Activated B cell treated with CpG ODN at 0.5 μM for 24 hours (primary cell): ENCODE data around the gene CYS1. TPM values are rescaled to one million over a fixed set of nuclear protein-coding genes. Genes with fewer than 3 reads are reported as not detected.

Experiments
- ATAC-seq: fragments of 200-7000 bp; cut with Tn5 transposase; one replicate; pipeline ENCODE4 v1.10.0; 2021; ENCODE audit warnings: low read depth, mild to moderate bottlenecking, moderate library complexity
- CTCF ChIA-PET: fragments of 350-600 bp; sonication (Branson Sonifier 250); formaldehyde crosslinking; loops from one replicate; lab custom pipeline; 2021; ENCODE audit warnings: antibody characterized with exemption; lab: Charles Lee
- POLR2A ChIA-PET: fragments of 350-600 bp; sonication (Branson Sonifier 250); formaldehyde crosslinking; loops from one replicate; lab custom pipeline; 2021; ENCODE audit warnings: antibody characterized with exemption; lab: Charles Lee
- DNase-seq: peaks from one replicate; pipeline ENCODE4 v3.0.0; 2022
- H3K27ac Mint-ChIP-seq: one replicate; pipeline ENCODE4 v1.8.0; 2020; ENCODE audit warnings: mixed read lengths
- H3K27me3 Mint-ChIP-seq: one replicate; pipeline ENCODE4 v1.8.0; 2021; ENCODE audit warnings: mixed read lengths
- H3K36me3 Mint-ChIP-seq: one replicate; pipeline ENCODE4 v1.8.0; 2021; ENCODE audit warnings: low read depth, mixed read lengths
- H3K4me1 Mint-ChIP-seq: one replicate; pipeline ENCODE4 v1.8.0; 2021; ENCODE audit warnings: mixed read lengths
- H3K4me3 Mint-ChIP-seq: one replicate; pipeline ENCODE4 v1.8.0; 2020; ENCODE audit warnings: mild to moderate bottlenecking, mixed read lengths
- H3K9me3 Mint-ChIP-seq: one replicate; pipeline ENCODE4 v1.8.0; 2020; ENCODE audit warnings: mixed read lengths
- intact Hi-C: fragments of 100-400 bp; cut with micrococcal nuclease; formaldehyde crosslinking; loops from one replicate; pipeline ENCODE4 v1.15.1; 2024
- total RNA-seq: library from RNA; stranded (reverse); gene quantifications from 2 replicates; pipeline ENCODE4 v1.2.3, GENCODE V29; 2022
- TF ChIP-seq, protein P1 (sequence below): fragments of 200-600 bp; IDR thresholded peaks from one replicate; pipeline ENCODE4 v1.8.0; 2022; ENCODE audit warnings: antibody characterized with exemption, mild to moderate bottlenecking

Gene CYS1
- total RNA-seq, 1 donor from 2014 or later, result 0.42 TPM

DNA sequence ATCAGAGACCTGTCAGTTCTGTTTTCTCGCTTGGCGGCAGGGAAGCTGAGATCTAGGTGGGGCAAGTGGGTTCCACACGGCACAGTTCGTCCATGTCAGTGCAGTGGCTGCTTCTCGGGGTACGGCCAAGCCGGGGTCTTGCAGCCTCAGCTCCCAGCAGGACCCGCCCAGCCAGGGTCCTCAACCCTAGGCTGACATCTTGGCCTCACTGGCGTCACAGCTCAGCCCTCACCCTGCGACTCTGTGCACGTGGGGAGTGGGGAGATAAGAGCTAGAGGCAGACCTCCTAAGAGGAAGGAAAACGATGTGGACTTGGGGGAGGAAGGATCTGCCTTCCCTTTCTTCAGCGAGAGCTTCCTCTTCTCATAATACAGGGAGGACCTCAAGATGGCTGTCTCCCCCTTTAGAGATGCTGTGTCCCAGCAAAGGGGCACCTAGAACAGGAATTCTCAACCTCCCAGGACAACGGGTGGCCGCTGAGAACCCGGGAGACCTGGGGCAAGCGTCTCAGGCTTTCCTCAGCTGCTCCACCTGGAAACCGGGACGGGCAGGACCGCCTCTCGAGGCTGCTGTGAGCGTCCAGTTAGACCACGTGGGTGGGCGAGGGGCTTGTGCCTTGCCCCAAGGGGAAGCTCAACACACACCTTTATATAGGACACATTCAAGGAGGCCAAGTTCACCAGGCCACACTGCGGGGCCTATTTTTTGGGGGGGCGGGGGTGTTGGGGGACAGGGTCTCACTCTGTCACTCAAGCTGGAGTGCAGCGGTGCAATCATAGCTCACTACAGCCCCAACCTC, 60.4 kb downstream of the CYS1 start:
- no peaks in the 10 kb centered on the region for H3K36me3 Mint-ChIP-seq
- peaks cover 3% of the 10 kb centered on the region for H3K9me3 Mint-ChIP-seq
- CTCF ChIA-PET, result interaction anchor here (0.7 kb wide), 1 partner anchor 36 kb away, joined by 3 read pairs; no protein-coding TSS in a partner anchor
- DNase-seq (no peak), ATAC-seq (no peak)
- H3K27ac Mint-ChIP-seq, result no peak overlapping the region
- H3K4me3 Mint-ChIP-seq, result no peak overlapping the region
- POLR2A ChIA-PET, result no interaction called here
- TF ChIP-seq, protein P1, sequence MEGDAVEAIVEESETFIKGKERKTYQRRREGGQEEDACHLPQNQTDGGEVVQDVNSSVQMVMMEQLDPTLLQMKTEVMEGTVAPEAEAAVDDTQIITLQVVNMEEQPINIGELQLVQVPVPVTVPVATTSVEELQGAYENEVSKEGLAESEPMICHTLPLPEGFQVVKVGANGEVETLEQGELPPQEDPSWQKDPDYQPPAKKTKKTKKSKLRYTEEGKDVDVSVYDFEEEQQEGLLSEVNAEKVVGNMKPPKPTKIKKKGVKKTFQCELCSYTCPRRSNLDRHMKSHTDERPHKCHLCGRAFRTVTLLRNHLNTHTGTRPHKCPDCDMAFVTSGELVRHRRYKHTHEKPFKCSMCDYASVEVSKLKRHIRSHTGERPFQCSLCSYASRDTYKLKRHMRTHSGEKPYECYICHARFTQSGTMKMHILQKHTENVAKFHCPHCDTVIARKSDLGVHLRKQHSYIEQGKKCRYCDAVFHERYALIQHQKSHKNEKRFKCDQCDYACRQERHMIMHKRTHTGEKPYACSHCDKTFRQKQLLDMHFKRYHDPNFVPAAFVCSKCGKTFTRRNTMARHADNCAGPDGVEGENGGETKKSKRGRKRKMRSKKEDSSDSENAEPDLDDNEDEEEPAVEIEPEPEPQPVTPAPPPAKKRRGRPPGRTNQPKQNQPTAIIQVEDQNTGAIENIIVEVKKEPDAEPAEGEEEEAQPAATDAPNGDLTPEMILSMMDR, result no peak
- intact Hi-C loops, result no loop called here
- H3K27me3 Mint-ChIP-seq, result peaks cover 14% of the 10 kb centered on the region
- H3K4me1 Mint-ChIP-seq, result no peaks in the 10 kb centered on the region

DNA sequence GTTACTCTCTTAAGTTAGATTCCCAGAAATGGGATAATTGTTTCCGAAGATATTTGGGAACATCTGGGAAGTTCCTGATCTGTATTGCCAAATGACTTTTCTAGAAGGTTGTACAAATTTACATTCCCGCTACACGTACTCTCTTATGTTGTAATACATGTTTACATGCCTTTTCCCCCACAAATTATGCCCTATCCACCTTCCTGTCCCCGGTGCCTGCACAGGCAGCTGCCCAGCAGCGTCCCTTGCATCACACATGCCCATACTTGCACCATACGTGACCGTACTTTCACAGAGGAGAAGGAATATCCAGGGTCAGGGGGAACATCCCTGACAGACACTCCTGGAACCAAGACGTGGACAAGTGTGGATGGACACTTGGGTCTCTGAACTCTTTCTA, 61.0 kb downstream of the CYS1 start:
- Mint-ChIP-seq H3K36me3 (no peaks in the 10 kb centered on the region), H3K4me3 (no peak overlapping the region), H3K9me3 (peaks cover 3% of the 10 kb centered on the region), H3K27me3 (peaks cover 14% of the 10 kb centered on the region), H3K4me1 (no peaks in the 10 kb centered on the region), H3K27ac (no peak overlapping the region)
- intact Hi-C loops, result no loop called here
- DNase-seq (no peak), ATAC-seq (no peak)
- ChIA-PET CTCF (interaction anchor here (1.4 kb wide), 1 partner anchor 35 kb away, joined by 3 read pairs; no protein-coding TSS in a partner anchor), POLR2A (no interaction called here)
- TF ChIP-seq, protein P1, result no peak

DNA sequence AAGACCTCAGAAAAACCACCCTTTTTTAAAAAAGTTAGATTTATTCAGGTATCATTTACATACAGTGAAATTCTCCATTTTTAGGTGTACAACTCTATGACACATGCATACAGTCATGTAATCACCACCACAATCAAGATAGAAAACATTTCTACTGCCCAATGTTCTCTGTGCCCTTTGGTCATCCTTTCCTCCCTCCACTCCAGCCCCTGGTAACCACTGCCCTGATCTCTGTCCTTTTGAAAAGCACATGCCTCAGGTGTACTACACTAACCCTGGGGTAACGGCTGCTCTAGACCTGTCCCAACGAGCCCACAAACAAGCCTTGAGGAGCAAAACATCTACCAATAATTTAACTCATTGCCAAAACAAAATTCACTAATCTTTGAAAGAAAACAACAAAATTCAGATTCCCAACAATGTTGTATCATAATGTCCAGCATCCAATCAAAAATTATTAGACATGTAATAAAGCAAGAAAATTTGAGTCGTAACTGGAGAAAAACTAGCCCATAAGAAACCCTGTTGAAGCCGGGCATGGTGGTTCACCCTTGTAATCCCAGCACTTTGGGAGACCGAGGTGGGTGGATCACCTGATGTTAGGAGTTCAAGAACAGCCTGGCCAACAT, 62.8 kb downstream of the CYS1 start:
- Mint-ChIP-seq H3K4me3 (no peak overlapping the region), H3K27me3 (peaks cover 14% of the 10 kb centered on the region), H3K4me1 (no peaks in the 10 kb centered on the region), H3K36me3 (no peaks in the 10 kb centered on the region), H3K27ac (no peak overlapping the region), H3K9me3 (peaks cover 3% of the 10 kb centered on the region)
- TF ChIP-seq, protein P1, result no peak
- intact Hi-C loops, result no loop called here
- ATAC-seq, result no peak
- POLR2A ChIA-PET, result no interaction called here
- no peak for DNase-seq
- CTCF ChIA-PET, result interaction anchor here (1.1 kb wide), 1 partner anchor 33 kb away, joined by 3 read pairs; no protein-coding TSS in a partner anchor

DNA sequence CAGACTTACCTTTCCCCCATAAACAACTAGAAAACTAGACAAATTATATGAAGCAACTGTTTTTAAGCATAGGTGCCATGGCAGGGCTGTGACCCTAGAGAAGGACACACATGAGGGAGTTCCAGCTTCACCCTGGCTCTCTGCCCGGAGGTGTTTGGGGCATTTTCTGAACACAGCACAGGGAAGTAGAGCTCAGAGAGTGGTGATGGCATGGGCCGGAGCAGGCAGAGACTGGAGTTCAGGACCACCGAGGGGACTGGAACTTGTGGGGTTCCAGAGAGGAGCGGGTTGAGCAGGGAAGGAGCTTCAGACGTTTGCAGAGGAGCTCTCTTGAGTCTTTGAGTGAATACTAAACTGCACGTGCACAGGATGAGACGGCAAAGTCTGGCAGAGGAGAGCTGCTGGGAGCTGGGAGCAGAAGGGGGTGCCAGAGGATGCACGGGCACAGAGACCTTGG, 63.4 kb downstream of the CYS1 start:
- peaks cover 3% of the 10 kb centered on the region for H3K9me3 Mint-ChIP-seq
- ChIA-PET CTCF (interaction anchor here (1.1 kb wide), 1 partner anchor 33 kb away, joined by 3 read pairs; no protein-coding TSS in a partner anchor), POLR2A (no interaction called here)
- H3K27ac Mint-ChIP-seq, result no peak overlapping the region
- no peak for ATAC-seq
- no peak for DNase-seq
- H3K4me3 Mint-ChIP-seq, result no peak overlapping the region
- H3K36me3 Mint-ChIP-seq, result no peaks in the 10 kb centered on the region
- no peaks in the 10 kb centered on the region for H3K4me1 Mint-ChIP-seq
- intact Hi-C loops, result no loop called here
- TF ChIP-seq, protein P1, result no peak
- peaks cover 14% of the 10 kb centered on the region for H3K27me3 Mint-ChIP-seq
